ENCODE data around the gene TMCO4.

The TMCO4 gene

GRCh38 chr1:19773485-19773884 lies 26.2 kb downstream of the TMCO4 start:
- Histone ChIP-seq H3K36me3 (ENCODE audit: insufficient read depth) (no peaks in the 10 kb centered on the region; the same call in 1 of the 2 replicates), H3K4me2 (no peak overlapping the region), H2AFZ (ENCODE audit: low read depth) (no peak overlapping the region), H3K4me3 (IDR thresholded peaks at IDR 0.05; ENCODE audit: insufficient read depth, low read depth, low read length) (no peak overlapping the region), H4K20me1 (ENCODE audit: insufficient read depth) (no peaks in the 10 kb centered on the region), H3K79me2 (ENCODE audit: insufficient read depth, low read depth) (no peaks in the 10 kb centered on the region), H3K27ac (no peak overlapping the region), H3K27me3 (ENCODE audit: insufficient read depth, low read depth) (no peaks in the 10 kb centered on the region), H3K4me1 (ENCODE audit: low read depth, poor library complexity, severe bottlenecking) (no peaks in the 10 kb centered on the region), H3K9ac (no peak overlapping the region)
- TF ChIP-seq CTCF (conservative IDR thresholded peaks at IDR 0.05; ENCODE audit: low read depth, low read length) = no peak

- no peak overlapping the region for H3K27ac ChIP-seq
- TF ChIP-seq CTCF (conservative IDR thresholded peaks at IDR 0.05; ENCODE audit: low read depth, low read length) = no peak
- H2AFZ ChIP-seq (ENCODE audit: low read depth) = no peak overlapping the region
- H3K4me2 ChIP-seq = no peak overlapping the region
- no peaks in the 10 kb centered on the region for H4K20me1 ChIP-seq (ENCODE audit: insufficient read depth)
- no peaks in the 10 kb centered on the region for H3K79me2 ChIP-seq (ENCODE audit: insufficient read depth, low read depth)
- no peaks in the 10 kb centered on the region for H3K36me3 ChIP-seq (ENCODE audit: insufficient read depth)
- no peaks in the 10 kb centered on the region for H3K4me1 ChIP-seq (ENCODE audit: low read depth, poor library complexity, severe bottlenecking)
- no peak overlapping the region for H3K4me3 ChIP-seq (IDR thresholded peaks at IDR 0.05; ENCODE audit: insufficient read depth, low read depth, low read length)
- H3K9ac ChIP-seq = no peak overlapping the region
- H3K27me3 ChIP-seq (ENCODE audit: insufficient read depth, low read depth) = no peaks in the 10 kb centered on the region
Observed at GRCh38 chr1:19772053-19772452, 27.7 kb downstream of the TMCO4 start.

GRCh38 chr1:19771350-19771749 lies 28.4 kb downstream of the TMCO4 start:
- Histone ChIP-seq H3K27me3 (ENCODE audit: insufficient read depth, low read depth) (no peaks in the 10 kb centered on the region), H3K4me2 (no peak overlapping the region), H3K27ac (no peak overlapping the region), H3K4me3 (IDR thresholded peaks at IDR 0.05; ENCODE audit: insufficient read depth, low read depth, low read length) (no peak overlapping the region), H3K4me1 (ENCODE audit: low read depth, poor library complexity, severe bottlenecking) (no peaks in the 10 kb centered on the region), H4K20me1 (ENCODE audit: insufficient read depth) (no peaks in the 10 kb centered on the region), H3K36me3 (ENCODE audit: insufficient read depth) (no peaks in the 10 kb centered on the region), H3K9ac (no peak overlapping the region), H3K79me2 (ENCODE audit: insufficient read depth, low read depth) (no peaks in the 10 kb centered on the region), H2AFZ (ENCODE audit: low read depth) (no peak overlapping the region)
- TF ChIP-seq CTCF (conservative IDR thresholded peaks at IDR 0.05; ENCODE audit: low read depth, low read length) = no peak

- H3K27ac ChIP-seq = no peak overlapping the region
- H3K4me1 ChIP-seq (ENCODE audit: low read depth, poor library complexity, severe bottlenecking) = no peaks in the 10 kb centered on the region
- no peaks in the 10 kb centered on the region for H3K79me2 ChIP-seq (ENCODE audit: insufficient read depth, low read depth)
- H3K4me3 ChIP-seq (IDR thresholded peaks at IDR 0.05; ENCODE audit: insufficient read depth, low read depth, low read length) = no peak overlapping the region
- H3K4me2 ChIP-seq = no peak overlapping the region
- H4K20me1 ChIP-seq (ENCODE audit: insufficient read depth) = no peaks in the 10 kb centered on the region
- no peak overlapping the region for H3K9ac ChIP-seq
- no peak overlapping the region for H2AFZ ChIP-seq (ENCODE audit: low read depth)
- H3K36me3 ChIP-seq (ENCODE audit: insufficient read depth) = no peaks in the 10 kb centered on the region
- TF ChIP-seq CTCF (conservative IDR thresholded peaks at IDR 0.05; ENCODE audit: low read depth, low read length) = no peak
- no peaks in the 10 kb centered on the region for H3K27me3 ChIP-seq (ENCODE audit: insufficient read depth, low read depth)
Observed at GRCh38 chr1:19770436-19771190, 29.1 kb downstream of the TMCO4 start.
